Heart right ventricle (tissue), 16 donors: ENCODE measurements around the gene MAP7D2. TPM values are rescaled to one million over a fixed set of nuclear protein-coding genes. Genes with fewer than 3 reads are reported as not detected.

Source experiments
- ATAC-seq, 8 donors: fragments of 200-7000 bp; cut with Tn5 transposase; one replicate each; pipeline ENCODE4 v1.9.1; 2020; ENCODE audit warnings: mild to moderate bottlenecking in 8 of 8, moderate library complexity in 8 of 8, moderate number of reproducible peaks in 1 of 8
- DNase-seq, 2 donors: peaks; one replicate each; pipeline ENCODE4 v3.0.0-alpha.2; 2020
- H3K27ac ChIP-seq, 10 donors: fragments of 200-600 bp; sonication (generic) in 2 of 10; one replicate each; pipeline versions ENCODE4 v1.5.0 to v1.8.0; 2020 to 2022; ENCODE audit warnings: mild to moderate bottlenecking in 3 of 10
- H3K27me3 ChIP-seq, 7 donors: fragments of 200-600 bp; one replicate each; pipeline ENCODE4 v1.8.0; 2021 to 2022; ENCODE audit warnings: mild to moderate bottlenecking in 2 of 7
- H3K36me3 ChIP-seq, 9 donors: fragments of 200-600 bp; sonication (generic) in 1 of 9; one replicate each; pipeline versions ENCODE4 v1.5.0 to v1.8.0; 2020 to 2022; ENCODE audit warnings: mild to moderate bottlenecking in 2 of 9
- H3K4me1 ChIP-seq, 9 donors: fragments of 200-600 bp; sonication (generic) in 1 of 9; one replicate each; pipeline versions ENCODE4 v1.5.0 to v1.8.0; 2020 to 2022; ENCODE audit warnings: mild to moderate bottlenecking in 4 of 9
- H3K4me3 ChIP-seq, 10 donors: fragments of 200-600 bp; sonication (generic) in 2 of 10; one replicate each; pipeline versions ENCODE4 v1.5.0 to v1.8.0; 2020 to 2022; ENCODE audit warnings: mild to moderate bottlenecking in 7 of 10, moderate library complexity in 2 of 10
- H3K9me3 ChIP-seq, 11 donors: fragments of 200-600 bp in 10 of 11; sonication (generic) in 2 of 11; one replicate each; pipeline versions ENCODE4 v1.5.0 to v1.8.0; 2013 to 2022; ENCODE audit warnings: mild to moderate bottlenecking in 2 of 11, control low read depth in 1 of 11, moderate library complexity in 1 of 11
- CTCF ChIP-seq, 9 donors: fragments of 200-600 bp; sonication (generic) in 2 of 9; IDR thresholded peaks; one replicate each; pipeline versions ENCODE4 v1.5.0 to v1.8.0; 2021 to 2022; ENCODE audit warnings: antibody characterized with exemption in 9 of 9, mild to moderate bottlenecking in 5 of 9, moderate library complexity in 1 of 9
- WGBS, 2 donors: extraction: QIAGEN DNeasy Blood & Tissue Kit; methylation state at CpG; one replicate each; pipeline ENCODE4 v1.1.7; 2013; ENCODE audit warnings: inconsistent platforms in 1 of 2; 5-methylcytosine and 5-hydroxymethylcytosine counted together
- intact Hi-C, 10 donors: fragments of 100-400 bp; cut with DNase I; formaldehyde crosslinking; loops; one replicate each; pipeline versions ENCODE4 v1.11.1 to v1.14.2; 2022
- polyA plus RNA-seq, 2 donors: library from polyadenylated mRNA; stranded (reverse); fragments of 200-250 nt; gene quantifications; one replicate each; pipeline ENCODE4 v1.2.3, GENCODE V29; 2013
- total RNA-seq, 10 donors: library from RNA; stranded (reverse); fragmentation: NEBNext Ultra II Directional in 3 of 10; extraction: Animal tissue kit (Norgen Biotek cat#: 25700) in 3 of 10; gene quantifications; one replicate each; pipeline versions ENCODE4 v1.2.1 to v1.2.4, GENCODE V29; 2021 to 2023
- donor health status: Arrhythmogenic right ventricular cardiomyopathy.
- donor health status: ischemic (EF 13 %, LVEDD 7.1; RV severe dilation, severe dysfunction).
- donor health status: healthy with polysubstance abuse.
- donor health status: DM: no; HTN: yes; CAD: no.
- donor health status: DM: no; HTN: no; CAD: no.
- donor health status: ischemic (EF 25% LVEDD 6.9; RV normal size, moderate dysfunction).
- donor health status: ischemic (EF 25% LVEDD 5.7; RV mildly dilated, moderate dysfunction).
- donor health status: healthy.
- donor health status: DM: yes; HTN: yes; CAD: no.
- donor health status: Ischemic cardiomyopathy.
- donor health status: ischemic (EF 35%, LVEDD 5.7; RV mildly dilated, moderate dysfunction).
- donor health status: nonischemic (EF 11% LVEDD 7.7; RV severe dilation, severe dysfunction).
- donor health status: DM: yes; HTN: yes; CAD: no.
- donor health status: PGD.
- donor health status: ischemic (EF 29% LVEDD 5.4; RV normal size, mild dysfunction).
- donor health status: nonischemic (EF 23%, LVEDD 6.1; RV moderate dilation, normal function).

The MAP7D2 gene
- total and polyA plus RNA-seq, 12 donors = 0.03 to 0.82 (median 0.38) TPM

- DNase-seq = no peak
- Histone ChIP-seq H3K36me3 (no peaks in the 10 kb centered on the region), H3K9me3 (no peaks in the 10 kb centered on the region), H3K4me1 (peaks cover 0 to 11% (median 0%) of the 10 kb centered on the region in 9 donors), H3K27me3 (peaks cover 0 to 61% (median 0%) of the 10 kb centered on the region in 7 donors), H3K27ac (no peak overlapping the region), H3K4me3 (no peak overlapping the region)
- intact Hi-C loops = no loop called here
- 75 to 84% methylated on average over 3 of the region's 3 CpGs for WGBS, 2 donors
- no peak for ATAC-seq
- no peak for TF ChIP-seq CTCF (IDR thresholded peaks at IDR 0.05)
Measured at GRCh38 chrX:20071511-20072079, 45.1 kb downstream of the MAP7D2 start.

GRCh38 chrX:20067709-20068561, 48.8 kb downstream of the MAP7D2 start:
- peaks cover 0 to 46% (median 0%) of the 10 kb centered on the region in 7 donors for H3K27me3 ChIP-seq
- WGBS, 2 donors = 37 to 40% methylated on average over 8 of the region's 8 CpGs
- H3K27ac ChIP-seq = no peak overlapping the region
- no peaks in the 10 kb centered on the region for H3K9me3 ChIP-seq
- peaks cover 0 to 11% (median 0%) of the 10 kb centered on the region in 9 donors for H3K4me1 ChIP-seq
- DNase-seq (peak; percentile 42 to 55), ATAC-seq (peak; percentile 80 to 98 (median 89))
- no peak overlapping the region for H3K4me3 ChIP-seq
- no peak for TF ChIP-seq CTCF (IDR thresholded peaks at IDR 0.05)
- intact Hi-C loops = loop anchor here in 1 of 10 donors (10.0 kb wide), 1 partner anchor 163 kb away; no protein-coding TSS in a partner anchor
- no peaks in the 10 kb centered on the region for H3K36me3 ChIP-seq

DNA sequence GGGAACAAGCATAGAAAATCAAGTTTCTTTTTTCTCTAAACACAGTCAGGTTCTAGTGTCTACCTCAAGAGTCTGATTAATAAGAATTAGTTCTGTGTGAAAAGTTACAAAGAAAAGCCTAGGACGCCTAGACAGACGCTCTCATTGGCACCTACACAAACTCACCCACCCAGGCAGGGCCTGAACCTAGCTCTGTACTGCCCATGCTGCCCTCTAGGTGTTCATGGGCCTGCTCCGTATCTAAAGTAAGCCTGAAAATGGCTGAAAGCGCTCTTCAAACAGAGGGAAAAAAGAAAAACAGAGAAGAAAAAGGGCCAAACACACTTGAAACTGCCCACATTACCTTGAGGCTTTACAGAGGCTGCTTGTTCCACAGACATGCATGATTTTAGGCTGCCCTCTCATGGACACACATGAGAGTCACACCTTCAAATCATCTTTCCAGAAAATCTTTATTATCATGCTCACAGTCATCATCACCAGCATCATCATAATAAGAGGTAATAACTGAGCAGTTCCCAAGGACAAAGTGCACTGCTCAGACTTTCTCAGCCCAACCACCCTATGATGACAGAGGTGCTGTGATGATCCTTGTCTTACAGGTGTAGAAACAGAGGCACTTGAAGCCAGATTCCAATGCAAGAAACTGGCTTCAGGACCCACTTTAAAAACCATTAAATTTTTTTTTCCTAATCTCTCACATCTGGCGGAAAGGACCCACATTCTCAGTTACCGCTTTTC, 49.6 kb downstream of the MAP7D2 start:
- Histone ChIP-seq H3K4me1 (peaks cover 0 to 11% (median 0%) of the 10 kb centered on the region in 9 donors), H3K9me3 (no peaks in the 10 kb centered on the region), H3K27me3 (peaks cover 0 to 46% (median 0%) of the 10 kb centered on the region in 7 donors), H3K27ac (no peak overlapping the region), H3K36me3 (no peaks in the 10 kb centered on the region), H3K4me3 (no peak overlapping the region)
- TF ChIP-seq CTCF (IDR thresholded peaks at IDR 0.05) = peak in 6 of 9 donors; percentile 20 to 43 (median 32)
- 62% methylated on average over 6 of the region's 6 CpGs for WGBS, 2 donors
- no peak for DNase-seq
- ATAC-seq = peak in 3 of 8 donors; percentile 42 to 46 (median 43)
- intact Hi-C loops = loop anchor here in 1 of 10 donors (10.0 kb wide), 1 partner anchor 162 kb away; no protein-coding TSS in a partner anchor
